ENCODE data around the gene KCNJ12.
"Not testable (repeated sequence)": the region's sequence is repeated elsewhere in the genome, so short reads cannot be mapped to it uniquely, and the experiment has no call there.

The KCNJ12 gene

GRCh38 chr17:21376081-21376758, at the start of gene KCNJ12:
Gene KCNJ12 (plus strand): TSS chr17:21376357. CDS start chr17:21415343, 38,986 bp downstream.
- peak; percentile 14 to 27 for DNase-seq

DNA sequence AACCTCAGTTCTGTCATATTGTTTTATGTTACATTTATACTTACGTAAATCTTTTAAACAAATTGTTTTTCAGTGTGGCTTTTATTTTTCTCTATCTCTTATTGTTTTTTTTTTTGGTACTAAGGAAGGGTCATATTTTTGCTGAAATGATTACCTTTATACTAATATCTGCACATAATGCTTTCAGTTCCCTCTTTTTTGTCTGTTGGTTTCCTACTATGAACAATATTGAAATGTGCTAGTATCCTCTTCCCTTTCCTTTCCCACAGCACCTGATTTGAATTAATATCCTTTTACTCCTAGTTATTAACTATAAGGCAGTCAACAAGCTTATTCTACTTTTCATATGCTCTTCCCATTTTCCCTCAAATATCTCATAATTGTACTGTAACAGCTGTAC, 48.2 kb upstream of the KCNJ12 start:
- DNase-seq = not testable (repeated sequence)

DNA sequence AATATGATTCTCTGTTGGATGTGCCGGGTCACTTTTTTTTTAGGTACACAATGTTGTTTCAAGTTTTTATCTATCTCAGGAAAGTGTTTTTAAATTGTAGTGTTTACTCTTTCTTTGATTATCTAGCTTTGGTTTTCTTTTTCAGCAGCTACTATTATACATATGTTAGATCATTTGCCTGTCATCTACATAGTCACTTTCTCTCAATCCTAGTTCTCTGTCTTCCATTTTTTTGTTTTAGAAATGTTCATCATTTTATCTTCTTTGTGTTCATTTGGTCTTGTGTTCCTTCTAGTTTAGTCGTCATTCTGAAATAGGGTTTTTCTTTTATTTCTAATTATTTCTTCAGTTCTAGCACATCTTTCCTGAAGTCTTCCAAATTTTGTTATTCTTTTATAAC, 47.4 kb upstream of the KCNJ12 start:
- DNase-seq = not testable (repeated sequence)

DNA sequence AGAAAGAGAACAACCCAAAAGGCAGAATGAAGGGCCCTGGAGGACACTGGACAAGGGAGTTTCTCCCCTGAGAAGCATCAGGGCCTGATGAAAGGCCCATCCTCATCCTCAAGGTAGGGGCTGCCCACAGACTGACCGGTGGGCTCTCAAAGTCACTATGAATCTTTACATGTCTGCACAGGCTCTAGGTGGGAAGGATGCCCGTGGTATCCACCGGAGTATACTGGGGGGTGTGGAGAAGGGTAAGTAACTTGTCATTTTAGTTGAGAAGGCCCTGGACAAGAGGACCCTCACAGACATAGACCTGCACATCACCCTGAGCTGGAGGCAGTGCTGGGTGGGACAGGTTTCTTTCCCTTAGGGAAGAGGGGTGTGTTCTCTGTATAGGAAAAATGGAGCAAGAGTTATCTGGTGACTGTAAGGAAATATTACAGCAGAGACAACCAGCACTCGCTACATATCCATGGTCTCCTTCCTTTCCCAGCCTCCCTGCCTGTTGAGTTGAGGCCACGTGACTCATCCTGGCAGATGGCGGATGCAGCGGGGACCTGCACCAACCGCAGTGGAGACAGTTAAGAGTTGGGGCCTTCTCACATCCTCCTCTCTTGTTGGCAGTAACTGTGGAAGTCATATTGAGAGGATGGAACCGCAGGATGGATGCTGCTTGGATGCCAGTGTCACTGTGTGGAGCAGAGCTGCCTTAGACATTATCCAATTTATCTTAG, 45.6 kb upstream of the KCNJ12 start:
- DNase-seq = no peak

DNA sequence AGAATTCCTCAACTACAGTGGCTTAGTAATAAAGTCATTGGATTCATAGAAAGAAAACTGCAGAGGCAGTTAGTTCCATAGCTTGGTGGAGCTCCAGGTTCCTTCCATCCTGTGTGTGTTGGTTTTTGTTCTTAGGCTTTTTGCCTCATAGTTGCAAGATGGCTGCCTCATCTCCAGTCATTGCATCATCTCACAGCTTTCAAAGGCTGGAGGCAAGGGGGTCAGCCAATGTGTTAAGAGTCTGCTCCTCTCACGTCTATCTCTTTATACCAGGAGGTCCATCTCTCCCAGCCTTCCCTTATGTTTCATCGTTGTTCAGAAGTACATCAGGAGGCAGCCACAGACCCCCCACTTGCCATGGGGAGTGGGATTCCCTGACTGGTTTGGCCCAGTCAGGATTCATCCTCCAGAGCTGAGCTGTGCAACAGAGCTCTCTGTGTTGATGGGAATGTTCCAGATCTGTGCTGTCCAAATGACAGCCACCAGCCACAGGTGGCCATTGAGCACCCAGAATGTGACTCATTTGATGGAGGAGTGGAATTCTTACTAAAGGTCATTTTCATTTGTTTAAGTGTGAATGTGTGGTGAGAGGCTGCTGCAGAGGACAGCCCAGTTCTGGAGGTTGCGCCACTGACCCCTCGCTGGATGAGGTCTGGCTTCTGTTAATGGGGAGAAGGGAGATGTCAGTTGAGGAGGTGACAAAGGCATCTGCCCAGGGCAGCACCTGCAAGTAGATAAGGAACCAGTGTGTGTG, 39.4 kb upstream of the KCNJ12 start:
- not testable (repeated sequence) for DNase-seq

DNA sequence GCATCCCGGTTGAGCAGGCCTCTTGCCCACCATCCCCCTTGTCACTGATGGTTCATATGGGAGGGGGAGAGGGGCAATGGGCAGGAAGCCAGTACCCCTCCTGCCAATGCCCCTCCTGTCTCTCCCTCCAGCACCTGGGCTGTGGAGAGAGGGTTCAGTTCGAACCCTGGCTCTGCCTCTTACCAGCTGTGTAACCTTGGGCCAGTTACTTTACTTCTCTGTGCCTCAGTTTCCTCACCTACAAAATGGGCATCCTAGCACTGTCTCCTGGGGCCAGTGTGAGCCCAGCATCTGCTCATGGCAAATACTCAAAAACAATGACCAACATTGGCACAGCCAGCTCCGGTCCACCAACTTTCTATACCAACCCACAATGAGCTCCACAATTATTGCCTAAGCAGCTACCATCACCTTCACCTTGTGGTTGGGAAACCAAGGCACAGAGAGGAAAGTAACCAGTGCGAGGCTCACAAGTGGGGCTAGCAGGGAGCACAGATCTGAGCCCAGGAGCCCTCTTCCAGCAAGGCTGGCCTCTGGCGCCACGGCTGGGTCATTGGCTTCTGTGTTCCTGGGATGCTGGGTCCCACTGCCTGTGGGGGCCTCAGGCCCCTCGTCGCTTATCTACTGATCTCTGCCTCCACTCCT, 38.1 kb upstream of the KCNJ12 start:
- DNase-seq = not testable (repeated sequence)

DNA sequence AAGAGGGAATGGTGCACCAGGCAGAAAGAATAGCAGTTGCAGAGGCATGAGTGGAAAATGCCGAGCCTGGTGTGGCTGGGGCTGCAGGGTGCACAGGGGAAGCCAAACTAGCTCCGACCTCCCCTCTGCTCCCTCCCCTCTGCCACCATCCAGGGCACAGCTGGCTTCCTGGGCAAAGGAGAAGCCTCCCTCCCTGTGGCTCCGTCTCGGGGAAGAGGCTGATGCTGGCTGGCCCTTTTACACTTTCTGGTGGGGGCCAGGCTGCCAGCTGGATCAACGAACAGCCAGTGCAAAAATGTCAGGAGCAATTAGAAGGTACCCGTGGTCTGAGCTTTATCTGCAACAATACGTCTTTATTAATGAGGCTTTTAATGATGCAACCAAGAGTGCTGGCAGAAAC, 37.1 kb upstream of the KCNJ12 start:
- no peak for DNase-seq

DNA sequence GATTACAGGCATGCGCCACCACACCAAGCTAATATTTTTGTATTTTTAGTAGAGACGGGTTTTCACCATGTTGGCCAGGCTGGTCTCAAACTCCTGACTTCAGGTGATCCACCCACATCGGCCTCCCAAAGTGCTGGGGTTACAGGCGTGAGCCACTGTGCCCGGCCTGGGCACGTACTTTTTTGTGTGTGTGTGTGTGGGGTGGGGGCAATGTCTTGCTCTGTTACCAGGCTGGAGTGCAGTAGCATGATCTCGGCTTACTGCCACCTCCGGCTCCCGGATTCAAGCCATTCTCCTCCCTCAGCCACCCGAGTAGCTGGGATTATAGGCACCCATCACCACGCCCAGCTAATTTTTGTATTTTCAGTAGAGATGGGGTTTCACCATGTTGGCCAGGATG, 36.6 kb upstream of the KCNJ12 start:
- not testable (repeated sequence) for DNase-seq

DNA sequence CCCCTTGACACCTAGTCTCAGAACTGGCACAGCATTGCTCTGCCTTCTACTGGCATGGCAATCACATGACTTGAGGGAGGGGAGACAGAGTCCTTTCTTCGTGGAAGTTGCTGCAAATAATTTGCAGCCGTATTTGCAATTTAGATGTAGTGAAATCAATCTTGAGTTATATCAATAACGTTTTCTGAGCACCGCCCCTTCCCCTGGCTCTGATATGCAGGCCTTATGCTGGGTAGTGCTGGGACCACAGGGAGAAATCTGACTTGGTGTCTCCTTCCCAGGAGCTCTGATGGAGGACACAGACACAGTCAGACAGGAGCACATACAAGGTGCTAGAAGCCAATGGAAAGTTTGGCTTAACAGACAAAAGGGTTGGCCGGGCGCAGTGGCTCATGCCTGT, 35.8 kb upstream of the KCNJ12 start:
- DNase-seq = not testable (repeated sequence)

DNA sequence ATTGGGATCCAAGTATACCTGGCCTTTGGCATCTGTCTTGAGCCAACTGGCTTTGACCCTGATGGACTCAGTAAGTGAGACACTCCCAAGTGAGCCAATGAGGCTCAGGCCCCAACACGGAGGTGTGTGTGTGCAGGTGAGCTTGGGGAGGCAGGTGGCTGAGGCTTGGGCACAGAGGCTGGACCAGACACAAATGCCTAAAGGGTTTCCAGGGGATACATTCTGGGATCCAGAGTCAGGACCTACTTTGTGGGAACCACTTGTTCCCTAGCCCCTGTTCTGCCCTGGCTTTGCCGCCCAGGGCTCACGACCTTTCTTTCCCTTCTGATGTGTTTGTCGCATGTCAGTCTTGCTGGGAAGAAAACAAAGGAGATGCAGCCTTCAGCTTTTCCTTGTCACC, 34.9 kb upstream of the KCNJ12 start:
- DNase-seq = not testable (repeated sequence)

GRCh38 chr17:21341925-21342540, 34.1 kb upstream of the KCNJ12 start:
- DNase-seq = not testable (repeated sequence)

DNA sequence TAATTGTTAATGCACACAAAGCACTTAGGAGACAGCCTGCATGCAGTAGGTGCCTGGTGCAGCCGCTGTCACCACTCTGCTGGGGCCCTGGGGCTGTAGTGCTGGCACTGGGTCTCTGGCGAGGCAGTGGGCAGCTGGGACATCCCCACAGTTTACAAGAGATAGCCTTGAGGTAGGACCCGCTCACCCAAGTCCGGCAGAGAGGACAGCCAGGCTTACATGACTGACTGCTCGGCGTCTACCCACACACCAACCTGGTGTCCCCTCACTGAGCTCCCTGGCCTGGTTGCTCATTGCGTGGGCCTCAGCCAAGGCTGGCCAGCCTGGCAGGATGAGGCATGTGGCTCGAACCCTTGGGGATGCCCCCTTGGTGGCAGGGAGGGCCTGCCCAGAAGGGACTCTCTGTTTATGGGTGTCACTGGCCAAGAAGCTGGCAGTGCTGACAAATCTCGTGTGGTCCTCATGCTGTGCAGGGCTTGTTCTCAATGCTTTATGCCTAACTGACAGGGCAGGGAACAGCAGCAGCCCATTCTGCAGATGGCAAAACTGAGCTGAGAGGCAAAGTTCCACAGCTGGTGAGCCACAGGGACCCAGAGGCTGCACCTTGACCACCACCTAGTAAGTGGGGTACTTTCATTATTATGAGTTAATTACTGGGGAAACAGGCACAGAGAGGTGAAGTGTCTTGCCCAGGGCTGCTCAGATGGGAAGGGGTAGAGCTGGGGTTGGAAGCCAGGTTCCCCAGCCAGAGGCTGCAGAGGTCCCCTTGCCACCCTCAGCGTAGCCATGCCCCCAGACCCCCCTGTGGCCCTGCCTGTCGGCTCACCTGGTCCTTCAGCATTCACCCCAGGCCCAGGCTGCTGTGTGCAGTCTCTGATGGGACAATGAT, 32.9 kb upstream of the KCNJ12 start:
- DNase-seq = not testable (repeated sequence)

GRCh38 chr17:21344801-21345200, 31.4 kb upstream of the KCNJ12 start:
- DNase-seq = not testable (repeated sequence)

- DNase-seq = no peak
Measured at GRCh38 chr17:21345236-21345635, 30.9 kb upstream of the KCNJ12 start.

- not testable (repeated sequence) for DNase-seq
Measured at GRCh38 chr17:21346107-21346506, 30.1 kb upstream of the KCNJ12 start.

DNA sequence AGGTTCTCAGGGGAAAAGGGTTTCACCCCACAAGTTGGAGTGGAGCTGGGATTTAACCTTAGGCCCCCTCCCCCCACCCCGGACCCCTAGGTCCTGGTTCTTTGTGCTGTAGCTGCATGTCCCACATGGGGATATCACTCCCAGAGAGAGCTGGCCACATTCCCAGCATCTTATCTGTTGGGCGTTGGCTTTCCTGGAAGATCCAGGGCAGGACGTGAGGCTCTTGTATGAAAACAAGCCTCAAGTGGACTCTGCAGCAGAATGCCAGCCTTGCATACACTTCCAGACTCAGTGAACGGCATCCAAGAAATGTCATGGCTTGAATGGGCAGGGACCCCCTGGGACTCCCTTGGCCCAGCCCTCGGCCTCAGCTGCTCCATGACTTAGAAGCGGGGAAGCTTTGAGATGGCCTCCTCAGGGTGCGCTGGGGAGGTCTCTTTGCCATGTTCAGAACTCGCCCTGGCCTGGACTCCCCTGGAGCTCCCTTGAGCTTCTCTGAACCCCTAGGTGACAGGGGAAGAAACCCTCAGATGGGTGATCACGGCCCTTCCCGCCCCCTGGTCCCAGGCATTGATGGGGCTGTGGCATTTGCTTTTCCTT, 29.4 kb upstream of the KCNJ12 start:
- not testable (repeated sequence) for DNase-seq

- not testable (repeated sequence) for DNase-seq
Measured at GRCh38 chr17:21347660-21348059, 28.5 kb upstream of the KCNJ12 start.

DNA sequence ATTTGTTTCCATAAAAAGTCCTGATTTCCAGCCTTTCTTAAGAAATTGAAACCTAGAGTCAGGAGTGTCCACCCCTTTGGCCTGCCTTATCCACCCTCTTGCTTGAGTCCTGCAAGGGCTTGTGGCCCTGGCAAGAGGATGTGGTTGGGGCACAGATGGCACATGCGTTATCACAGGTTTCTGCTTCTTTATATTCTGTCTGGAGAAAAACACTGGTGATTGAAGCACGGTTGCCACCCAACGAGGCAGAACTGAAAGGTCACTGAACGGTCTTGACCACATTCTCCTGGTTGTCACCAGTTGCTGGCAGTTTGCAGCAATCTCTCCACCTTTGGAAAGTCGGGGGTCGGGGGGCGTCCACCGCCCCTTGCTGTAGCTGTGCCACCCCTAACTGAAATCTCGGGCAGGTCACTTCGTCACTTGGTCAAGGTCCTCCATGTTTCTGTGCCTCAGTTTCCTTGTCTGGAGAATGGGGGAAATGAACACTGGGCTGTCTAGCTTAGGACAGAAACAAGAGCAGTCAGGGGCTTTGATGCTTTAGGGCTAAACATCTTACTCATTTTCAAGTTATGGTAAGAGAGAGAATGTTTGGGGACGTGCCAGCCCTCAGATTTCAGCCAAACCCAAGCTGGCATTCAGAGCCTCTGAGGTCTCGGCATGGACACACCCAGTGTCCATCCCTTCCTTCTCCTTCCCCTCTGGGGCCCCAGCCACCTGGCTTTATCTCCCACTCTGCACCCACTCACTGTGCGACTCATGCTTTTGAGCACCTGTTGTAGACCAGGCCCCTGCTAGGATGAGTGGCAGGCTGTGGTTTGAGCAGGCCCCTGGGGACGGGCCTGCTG, 27.9 kb upstream of the KCNJ12 start:
- not testable (repeated sequence) for DNase-seq

GRCh38 chr17:21348926-21349261, 27.3 kb upstream of the KCNJ12 start:
- not testable (repeated sequence) for DNase-seq

GRCh38 chr17:21349358-21350050, 26.7 kb upstream of the KCNJ12 start:
- not testable (repeated sequence) for DNase-seq

Measured in Kasumi-1 (cell line).